ENCODE measurements around the gene ANK3. TPM values are rescaled to one million over a fixed set of nuclear protein-coding genes. Genes with fewer than 3 reads are reported as not detected.
A peak's percentile ranks its signal among the peaks of the same experiment; 100 is the strongest.

ANK3 gene
- total RNA-seq, 1 donor from 2014 or later, result 192 TPM

DNA sequence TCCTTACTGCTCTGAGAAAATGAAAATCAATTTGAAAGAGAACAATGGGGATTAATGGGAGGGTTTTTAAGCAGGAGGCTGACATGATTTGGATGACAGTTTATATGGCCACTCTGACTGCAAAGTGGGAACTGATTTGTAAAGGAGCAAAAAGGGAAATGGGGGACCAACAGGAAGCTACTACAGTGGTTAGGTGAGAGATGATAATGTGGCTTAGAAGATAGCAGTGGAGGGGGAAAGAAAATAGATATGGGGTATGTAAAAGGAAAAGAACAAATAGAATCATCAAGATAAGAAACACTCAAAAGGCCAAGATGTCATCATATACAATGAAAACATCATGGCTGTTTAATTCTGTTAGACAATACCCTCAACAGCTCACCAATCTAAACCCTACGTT lies 177.5 kb downstream of the ANK3 start:
- no peak for DNase-seq
- intact Hi-C loops (cut with DNase I), result no loop called here
- no peak for ATAC-seq (ENCODE audit: poor library complexity)

DNA sequence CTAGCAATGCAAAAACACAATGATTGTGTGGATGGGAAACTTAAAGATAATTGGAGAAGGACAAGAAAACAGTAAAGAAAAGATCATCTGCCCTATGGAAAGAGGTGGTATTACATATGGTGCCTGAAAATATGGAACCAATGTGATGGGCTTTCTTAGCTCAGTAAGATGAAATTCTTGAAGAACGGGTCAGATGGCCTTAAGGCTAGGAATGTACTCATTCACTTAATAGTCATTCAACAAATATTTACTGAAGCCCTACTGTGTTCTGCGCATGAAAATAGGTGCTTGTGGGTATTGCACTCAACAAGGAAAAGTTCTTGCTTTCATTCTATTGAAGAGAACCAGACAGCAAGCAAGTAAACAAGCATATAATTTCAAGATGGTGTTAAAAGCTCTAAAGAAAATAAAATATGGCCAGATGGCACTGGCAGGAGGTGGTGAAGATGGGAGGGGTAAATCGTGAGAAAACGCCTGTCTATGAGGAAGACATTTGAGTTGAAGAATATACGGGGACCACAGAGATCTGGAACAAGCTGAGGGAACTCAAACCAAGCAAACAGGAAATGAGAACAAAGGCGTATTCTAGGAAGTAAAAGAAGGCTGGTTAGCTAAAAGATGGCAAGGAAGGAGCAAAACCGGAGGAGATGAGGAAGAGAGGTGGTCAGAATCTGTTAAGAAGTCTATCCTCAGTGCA lies 179.7 kb downstream of the ANK3 start:
- DNase-seq (no peak), ATAC-seq (ENCODE audit: poor library complexity) (no peak)
- intact Hi-C loops (cut with DNase I), result loop anchor here (5.0 to 10.0 kb wide), 2 partner anchors 113 to 225 kb away; no protein-coding TSS in a partner anchor

- ATAC-seq (ENCODE audit: poor library complexity), result peak; percentile 49
- intact Hi-C loops (cut with DNase I), result loop anchor here (5.0 to 10.0 kb wide), 2 partner anchors 111 to 226 kb away; no protein-coding TSS in a partner anchor
Observed at GRCh38 chr10:60208676-60209269, 180.9 kb downstream of the ANK3 start.

DNA sequence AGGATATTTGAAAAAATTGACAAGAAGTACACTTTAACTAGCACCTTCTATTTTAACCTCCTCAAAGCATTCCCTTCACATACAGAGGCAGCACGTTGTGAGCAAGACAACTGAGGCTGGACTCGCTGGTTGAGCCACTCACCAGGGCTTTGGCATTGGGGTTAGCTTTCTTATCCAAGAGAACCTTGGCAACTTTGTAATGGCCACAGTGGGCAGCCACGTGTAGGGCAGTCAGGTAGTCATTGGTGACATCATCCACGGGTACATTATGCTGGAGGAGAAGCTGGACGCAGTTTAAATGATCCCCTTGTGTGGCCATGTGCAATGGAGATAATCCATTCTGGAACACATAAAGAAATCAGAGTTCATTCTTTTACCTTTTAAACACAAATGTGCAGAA lies 181.8 kb downstream of the ANK3 start:
- intact Hi-C loops (cut with DNase I), result loop anchor here (5.0 to 10.0 kb wide), 2 partner anchors 111 to 227 kb away; no protein-coding TSS in a partner anchor
- no peak for ATAC-seq (ENCODE audit: poor library complexity)
- no peak for DNase-seq

More at GRCh38 chr10:60208676-60209269, 180.9 kb downstream of the ANK3 start:
- no peak for DNase-seq

DNA sequence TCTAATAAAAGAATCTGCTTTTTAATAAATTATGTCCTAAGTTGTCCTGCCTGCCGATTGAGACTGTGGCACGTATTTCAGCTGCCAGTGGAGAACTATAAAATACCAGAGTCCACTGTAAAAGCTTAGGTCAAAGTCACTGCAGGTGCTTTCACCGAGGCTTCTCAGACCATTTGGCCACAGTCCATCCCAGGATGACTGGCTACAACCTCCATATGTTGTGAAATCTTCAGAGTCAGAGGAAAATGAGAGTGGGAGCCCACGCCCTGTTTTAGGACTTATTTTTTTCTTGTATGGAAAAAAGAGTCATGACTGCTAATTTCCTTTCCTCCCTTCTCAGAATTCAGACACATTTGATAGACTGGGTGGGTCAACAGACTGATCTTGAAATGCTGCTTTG lies 182.9 kb downstream of the ANK3 start:
- intact Hi-C loops (cut with DNase I), result loop anchor here (5.0 to 10.0 kb wide), 2 partner anchors 109 to 228 kb away; no protein-coding TSS in a partner anchor
- no peak for ATAC-seq (ENCODE audit: poor library complexity)

GRCh38 chr10:60205741-60206140 lies 183.9 kb downstream of the ANK3 start:
- DNase-seq (no peak), ATAC-seq (ENCODE audit: poor library complexity) (no peak)
- intact Hi-C loops (cut with DNase I), result loop anchor here (5.0 to 10.0 kb wide), 2 partner anchors 108 to 229 kb away; no protein-coding TSS in a partner anchor

More for the DNA sequence above, 182.9 kb downstream of the ANK3 start:
- DNase-seq, result no peak

- intact Hi-C loops (cut with DNase I), result loop anchor here (10.0 kb wide), 1 partner anchor 231 kb away; no protein-coding TSS in a partner anchor
- ATAC-seq (ENCODE audit: poor library complexity), result peak; percentile 50
- DNase-seq, result no peak
Observed at GRCh38 chr10:60203993-60204618, 185.6 kb downstream of the ANK3 start.

DNA sequence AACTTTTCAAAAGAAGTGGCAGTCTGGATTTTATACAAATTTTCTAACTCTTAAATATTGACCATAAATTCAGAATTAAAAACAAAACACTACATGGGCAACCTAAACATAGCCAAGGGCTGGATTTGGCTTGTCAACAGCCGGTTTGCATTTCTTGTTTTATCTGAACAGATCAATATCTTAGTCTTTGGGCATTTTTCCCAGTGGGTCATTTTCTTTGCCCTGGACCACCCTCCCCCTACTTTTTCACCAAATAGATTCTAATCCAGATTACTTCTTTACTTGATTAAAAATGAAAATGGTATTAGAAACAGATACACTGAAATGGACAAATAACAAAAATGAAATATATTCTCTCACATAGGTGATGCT lies 189.0 kb downstream of the ANK3 start:
- no peak for DNase-seq
- intact Hi-C loops (cut with DNase I), result loop anchor here (10.0 kb wide), 1 partner anchor 234 kb away; no protein-coding TSS in a partner anchor
- ATAC-seq (ENCODE audit: poor library complexity), result no peak

GRCh38 chr10:60200012-60200681 lies 189.5 kb downstream of the ANK3 start:
- no peak for DNase-seq
- ATAC-seq (ENCODE audit: poor library complexity), result peak; percentile 44
- intact Hi-C loops (cut with DNase I), result loop anchor here (10.0 kb wide), 1 partner anchor 235 kb away; no protein-coding TSS in a partner anchor

- no peak for DNase-seq
- no peak for ATAC-seq (ENCODE audit: poor library complexity)
- intact Hi-C loops (cut with DNase I), result no loop called here
Observed at GRCh38 chr10:60197206-60197605, 192.5 kb downstream of the ANK3 start.

GRCh38 chr10:60194421-60194820 lies 195.3 kb downstream of the ANK3 start:
- ATAC-seq (ENCODE audit: poor library complexity), result no peak
- intact Hi-C loops (cut with DNase I), result no loop called here

DNA sequence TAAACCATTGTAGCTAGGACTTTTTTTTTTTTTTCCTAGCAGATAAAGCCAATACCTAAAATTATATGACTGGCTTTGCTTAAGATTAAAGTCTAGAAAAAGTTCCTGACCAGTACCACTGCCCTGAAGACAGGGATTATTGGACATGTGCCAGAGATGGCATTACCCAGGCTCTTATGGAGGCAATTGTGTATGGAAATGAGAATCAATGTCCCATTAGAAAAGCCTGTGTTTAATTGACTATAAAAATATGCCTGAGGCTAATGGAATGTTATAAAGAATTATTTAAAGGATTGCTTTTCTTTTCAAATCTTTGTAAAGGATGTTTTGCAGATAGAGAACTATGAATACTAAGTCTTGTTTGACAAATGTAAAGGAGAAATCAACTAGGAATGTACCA lies 196.7 kb downstream of the ANK3 start:
- ATAC-seq (ENCODE audit: poor library complexity), result no peak
- intact Hi-C loops (cut with DNase I), result no loop called here

More at GRCh38 chr10:60194421-60194820, 195.3 kb downstream of the ANK3 start:
- no peak for DNase-seq

GRCh38 chr10:60189861-60190475 lies 199.7 kb downstream of the ANK3 start:
- intact Hi-C loops (cut with DNase I), result loop anchor here (10.0 kb wide), 1 partner anchor 75 kb away; no protein-coding TSS in a partner anchor
- no peak for ATAC-seq (ENCODE audit: poor library complexity)

More for the DNA sequence above, 196.7 kb downstream of the ANK3 start:
- DNase-seq, result no peak

DNA sequence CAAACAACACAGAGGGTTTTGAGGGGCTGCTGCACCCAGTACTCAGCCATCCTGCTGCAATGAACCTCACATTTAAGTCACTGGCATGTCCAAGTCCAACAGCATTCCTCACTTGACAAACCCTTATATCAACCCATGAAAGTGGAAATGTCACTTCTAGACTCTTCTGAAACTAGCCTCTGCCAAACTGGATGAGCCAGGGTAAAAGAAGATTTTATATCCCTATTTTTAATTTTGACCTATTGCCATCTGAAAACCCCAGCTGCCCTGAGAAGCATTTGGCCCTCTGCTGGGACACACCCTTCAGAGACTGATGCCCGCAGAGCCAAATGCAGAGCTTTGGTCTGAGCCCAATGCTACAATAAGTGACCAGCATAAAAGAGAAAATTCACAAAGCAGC lies 201.1 kb downstream of the ANK3 start:
- DNase-seq (no peak), ATAC-seq (ENCODE audit: poor library complexity) (peak; percentile 63)
- intact Hi-C loops (cut with DNase I), result loop anchor here (10.0 kb wide), 1 partner anchor 74 kb away; no protein-coding TSS in a partner anchor

More at GRCh38 chr10:60189861-60190475, 199.7 kb downstream of the ANK3 start:
- DNase-seq, result no peak

DNA sequence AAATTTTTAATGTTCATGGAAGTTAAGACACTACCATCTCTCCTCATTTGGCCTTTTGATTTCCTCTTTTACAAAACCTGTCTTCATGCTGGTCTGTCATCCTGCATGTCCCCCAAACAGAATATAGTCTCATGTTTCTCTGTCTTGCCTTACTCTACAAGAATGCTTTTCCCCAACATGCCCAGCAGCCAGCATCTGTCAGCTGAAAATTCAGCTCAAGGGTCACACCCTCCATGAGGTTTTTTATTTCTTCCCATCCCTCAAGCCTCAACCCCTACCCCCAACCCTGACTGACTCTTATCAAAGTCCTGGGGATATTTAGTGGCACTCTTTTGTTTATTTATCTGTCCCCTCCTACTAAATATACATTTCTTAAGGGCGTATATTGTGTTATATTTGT lies 202.0 kb downstream of the ANK3 start:
- intact Hi-C loops (cut with DNase I), result loop anchor here (10.0 kb wide), 1 partner anchor 73 kb away; no protein-coding TSS in a partner anchor
- DNase-seq, result no peak
- ATAC-seq (ENCODE audit: poor library complexity), result no peak

DNA sequence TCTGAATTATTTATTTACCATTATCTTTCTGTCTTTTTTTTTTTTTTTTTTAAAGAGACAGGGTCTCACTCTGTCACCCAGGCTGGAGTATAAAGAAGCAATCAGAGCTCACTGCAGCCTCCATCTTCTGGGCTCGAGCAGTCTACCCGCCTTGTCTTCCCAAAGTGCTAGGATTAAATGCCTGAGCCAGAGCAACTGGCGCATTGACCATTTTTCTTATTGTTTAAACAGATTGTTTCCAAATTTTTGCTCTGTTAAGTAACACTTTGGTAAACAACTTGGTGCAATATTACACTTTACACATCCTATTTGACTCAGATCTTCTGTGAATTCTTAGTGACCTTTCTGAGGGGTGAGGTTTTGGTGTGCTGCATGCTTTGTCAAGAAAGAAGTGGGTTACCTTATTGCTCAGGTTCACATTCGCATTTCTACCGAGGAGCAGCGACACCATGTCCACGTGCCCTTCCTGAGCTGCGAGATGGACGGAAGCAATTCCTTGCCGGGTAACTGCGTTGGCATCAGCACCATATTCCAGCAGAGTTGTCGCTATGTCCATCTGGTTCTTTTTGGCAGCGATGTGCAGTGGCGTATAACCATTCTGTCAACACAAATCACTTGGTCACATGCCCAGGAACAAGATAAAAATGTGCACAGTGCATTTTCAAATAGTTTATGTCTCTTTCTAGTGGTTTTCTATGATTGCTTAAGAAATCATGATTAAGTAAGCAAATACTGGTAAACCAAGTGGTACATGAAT lies 203.2 kb downstream of the ANK3 start:
- peak; percentile 68 for DNase-seq
- peak; percentile 83 for ATAC-seq (ENCODE audit: poor library complexity)
- intact Hi-C loops (cut with DNase I), result loop anchor here (10.0 kb wide), 1 partner anchor 72 kb away; no protein-coding TSS in a partner anchor

DNA sequence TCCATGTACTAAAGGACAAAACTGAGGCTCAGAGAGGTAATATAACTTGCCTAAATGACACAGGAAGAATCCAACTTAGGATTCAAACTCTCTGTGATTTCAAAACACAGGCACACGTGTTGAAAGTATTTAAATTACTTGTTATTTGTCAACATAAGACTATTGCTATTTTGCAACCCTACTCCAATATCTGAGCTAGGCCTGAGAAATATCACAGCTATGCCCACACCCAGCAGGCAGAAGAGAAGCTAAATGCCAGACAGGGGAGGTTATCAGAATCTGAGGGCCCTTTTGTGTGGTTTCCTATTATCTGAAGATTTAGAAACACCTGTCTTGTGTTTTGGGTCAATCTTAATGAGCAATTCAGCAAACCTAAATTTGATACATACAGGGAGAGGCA lies 204.3 kb downstream of the ANK3 start:
- intact Hi-C loops (cut with DNase I), result loop anchor here (10.0 kb wide), 1 partner anchor 71 kb away; no protein-coding TSS in a partner anchor
- DNase-seq (no peak), ATAC-seq (ENCODE audit: poor library complexity) (no peak)

Measured in Right ventricle myocardium superior (tissue), 1 donor.